T-helper 2 cell treated with Interferon-gamma antibody and Interleukin-4, amounts not matched to agents 100 ng/mL and 5 ng/mL, for 36 hours (primary cell): Measurements from ENCODE around the gene TP73. TPM values are rescaled to one million over a fixed set of nuclear protein-coding genes. Genes with fewer than 3 reads are reported as not detected.

Source experiments
- intact Hi-C: fragments of 100-400 bp; cut with micrococcal nuclease; formaldehyde crosslinking; loops from one replicate; pipeline ENCODE4 v1.15.1; 2023
- total RNA-seq: library from RNA; stranded (reverse); gene quantifications from 2 replicates; pipeline ENCODE4 v1.2.3, GENCODE V29; 2022

TP73 gene
- total RNA-seq, 1 donor from 2014 or later = 2.6 TPM

DNA sequence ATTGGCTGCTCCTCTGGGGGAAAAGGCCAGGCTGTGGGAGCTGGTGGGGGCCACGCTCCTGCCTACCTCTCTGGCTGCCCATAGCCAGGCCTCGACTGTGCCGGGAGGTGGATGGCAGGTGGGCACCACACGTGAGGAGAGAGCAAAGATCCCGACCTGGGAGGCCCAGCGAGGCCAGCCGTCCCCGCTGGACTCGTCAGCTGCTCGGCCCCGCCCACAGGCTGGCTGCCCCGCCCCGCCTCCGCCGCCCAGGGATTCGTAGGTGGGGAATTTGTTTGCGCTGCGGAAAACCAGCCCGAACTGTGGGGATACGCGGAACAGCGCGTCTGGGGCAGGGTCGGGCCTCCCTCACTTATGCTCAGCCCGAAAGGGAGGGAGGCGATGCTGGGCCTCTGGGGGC, 31.7 kb downstream of the TP73 start:
- intact Hi-C loops = no loop called here

DNA sequence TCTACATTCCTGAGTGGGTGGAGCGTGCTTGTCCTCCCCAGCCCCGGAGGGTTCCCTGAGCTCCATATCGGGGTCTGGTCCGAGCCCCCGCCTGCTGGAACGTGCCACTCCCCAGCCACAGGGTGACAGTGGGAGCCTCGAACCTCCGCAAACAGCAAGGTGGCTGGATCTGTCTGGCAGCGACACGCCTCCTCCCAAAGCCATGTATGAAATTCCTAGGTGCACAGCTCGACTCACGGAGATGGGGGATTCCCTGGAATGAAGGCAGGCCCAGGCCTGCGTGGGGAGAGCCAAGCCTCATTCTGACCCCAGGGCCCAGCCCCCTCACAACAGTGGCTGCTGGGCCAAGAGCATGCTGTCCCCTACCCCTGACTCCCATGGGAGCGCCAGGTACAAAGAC, 32.9 kb downstream of the TP73 start:
- intact Hi-C loops = no loop called here

DNA sequence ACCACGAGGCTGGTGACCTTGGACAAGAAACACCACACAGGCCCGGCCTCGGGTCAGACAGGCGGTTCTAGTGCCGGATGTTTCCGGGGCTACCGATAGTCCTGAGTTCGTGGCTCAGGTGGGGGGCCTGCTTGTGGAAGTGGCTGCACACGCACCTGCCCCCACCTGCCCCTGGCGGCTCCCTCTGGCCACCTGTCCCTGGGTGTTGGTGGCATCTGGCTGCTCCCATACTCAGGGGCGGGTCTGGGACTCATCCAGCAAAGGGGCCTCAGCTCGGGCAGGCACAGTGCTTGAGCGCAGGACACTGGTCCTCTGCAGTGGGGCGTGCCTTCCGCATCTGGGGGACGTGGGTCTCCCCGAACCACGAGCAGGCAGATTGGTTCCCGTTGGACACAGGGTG, 33.6 kb downstream of the TP73 start:
- intact Hi-C loops = no loop called here

DNA sequence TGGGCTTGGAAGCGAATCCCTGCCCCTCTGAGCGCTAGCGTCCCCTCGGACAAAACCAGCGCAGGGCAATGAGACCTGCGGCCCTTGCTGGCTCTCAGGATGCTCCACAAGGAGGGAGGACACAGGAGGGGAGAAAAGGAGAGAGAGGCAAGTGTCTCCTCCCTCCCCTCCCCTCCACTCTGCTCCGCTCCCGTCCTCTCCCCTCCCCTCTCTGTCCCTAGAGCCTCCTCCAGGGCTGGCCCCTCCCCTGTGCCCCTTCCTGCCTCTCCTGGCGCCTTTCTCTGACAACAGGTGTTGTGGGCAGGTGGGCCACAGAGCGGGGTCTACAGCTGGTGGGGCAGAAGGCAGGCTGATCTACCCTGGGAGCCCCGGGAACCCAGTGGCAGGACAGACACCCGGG, 35.2 kb downstream of the TP73 start:
- intact Hi-C loops = no loop called here

DNA sequence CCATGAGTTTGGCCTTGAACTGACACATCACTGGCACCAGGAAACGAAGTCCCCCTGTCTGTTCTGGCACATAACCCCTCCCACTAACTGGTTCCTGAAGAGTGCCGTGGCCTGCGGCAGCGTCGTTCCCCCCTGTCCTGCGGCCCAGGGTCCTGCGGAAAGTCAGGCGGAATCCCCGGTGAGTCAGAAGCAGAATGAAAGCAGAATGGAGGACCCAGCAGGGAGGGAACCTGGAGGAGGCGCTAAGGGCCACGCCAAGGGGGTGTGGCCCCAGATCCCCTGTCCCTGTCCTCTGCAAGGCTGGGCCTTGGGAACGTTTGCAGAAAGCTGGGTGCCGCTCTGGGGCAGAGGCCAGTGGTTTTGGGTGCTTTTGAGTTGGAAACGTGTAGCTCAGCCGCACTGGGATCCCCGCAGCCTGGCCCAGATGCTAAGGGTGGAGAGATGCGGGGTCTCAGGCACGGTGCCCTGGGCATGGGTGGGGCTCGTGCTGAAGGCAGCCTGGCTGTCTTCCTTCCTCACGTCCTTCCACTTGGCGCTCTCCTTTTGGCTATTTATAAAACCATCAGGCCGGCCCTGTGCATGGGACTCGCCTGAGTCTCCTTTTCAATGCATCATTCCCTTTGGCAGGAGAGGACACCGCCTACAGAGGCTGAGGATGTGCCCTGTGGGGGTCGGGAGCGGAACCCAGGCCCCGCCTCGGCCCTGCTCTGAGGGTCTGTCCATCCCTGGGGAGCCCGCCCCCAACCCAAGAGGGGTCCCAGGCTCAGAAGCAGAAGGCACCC, 36.2 kb downstream of the TP73 start:
- intact Hi-C loops = no loop called here

DNA sequence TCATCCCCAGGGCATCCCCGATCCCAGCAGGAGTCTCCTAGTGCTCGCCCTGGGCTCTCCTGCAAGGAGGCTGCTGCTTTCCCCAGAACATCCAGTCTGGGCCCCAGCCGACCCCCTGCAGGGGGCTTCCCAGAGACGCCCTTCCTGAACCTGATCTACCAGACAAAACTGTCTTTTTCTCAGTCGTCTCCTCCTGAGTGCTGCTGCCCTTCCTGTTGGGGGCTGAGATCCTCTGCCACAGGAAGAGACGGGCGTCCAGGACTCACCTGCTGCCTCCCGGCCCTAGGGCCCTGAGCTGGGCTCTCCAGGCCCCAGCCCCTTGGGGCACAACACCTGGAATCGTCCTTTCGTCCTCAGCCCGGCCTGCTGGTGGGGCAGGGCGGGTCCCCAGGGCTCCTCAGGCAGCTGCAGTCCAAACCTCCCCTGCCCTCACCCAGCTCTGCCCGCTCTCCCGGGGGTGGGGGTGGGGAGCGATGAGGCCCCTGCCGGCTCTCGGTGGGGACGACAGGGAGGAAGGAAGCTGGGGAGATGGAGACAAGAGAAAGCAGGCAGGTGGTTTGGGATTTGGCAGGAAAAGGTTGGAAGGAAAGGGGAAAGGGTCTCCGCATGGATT, 36.9 kb downstream of the TP73 start:
- intact Hi-C loops = no loop called here

DNA sequence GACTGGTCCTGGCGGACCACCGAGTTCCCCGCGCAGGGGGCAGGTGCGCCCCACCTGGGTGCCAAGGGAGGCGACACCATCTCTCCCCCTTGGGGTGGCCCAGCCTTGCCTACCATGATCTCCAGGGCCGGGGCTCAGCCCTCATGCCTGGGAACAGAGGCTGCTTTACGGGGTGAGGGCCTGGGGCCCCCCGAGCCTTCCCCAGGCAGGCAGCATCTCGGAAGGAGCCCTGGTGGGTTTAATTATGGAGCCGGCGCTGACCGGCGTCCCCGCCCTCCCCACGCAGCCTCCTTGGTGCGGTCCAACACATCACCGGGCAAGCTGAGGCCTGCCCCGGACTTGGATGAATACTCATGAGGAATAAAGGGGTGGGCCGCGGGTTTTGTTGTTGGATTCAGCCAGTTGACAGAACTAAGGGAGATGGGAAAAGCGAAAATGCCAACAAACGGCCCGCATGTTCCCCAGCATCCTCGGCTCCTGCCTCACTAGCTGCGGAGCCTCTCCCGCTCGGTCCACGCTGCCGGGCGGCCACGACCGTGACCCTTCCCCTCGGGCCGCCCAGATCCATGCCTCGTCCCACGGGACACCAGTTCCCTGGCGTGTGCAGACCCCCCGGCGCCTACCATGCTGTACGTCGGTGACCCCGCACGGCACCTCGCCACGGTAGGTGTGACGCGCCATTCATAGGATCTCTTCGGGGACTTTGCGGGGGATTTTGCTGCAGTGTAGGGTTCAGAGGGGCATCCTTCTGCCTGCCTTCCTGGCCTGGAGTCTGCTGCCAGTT, 38.2 kb downstream of the TP73 start:
- intact Hi-C loops = no loop called here

DNA sequence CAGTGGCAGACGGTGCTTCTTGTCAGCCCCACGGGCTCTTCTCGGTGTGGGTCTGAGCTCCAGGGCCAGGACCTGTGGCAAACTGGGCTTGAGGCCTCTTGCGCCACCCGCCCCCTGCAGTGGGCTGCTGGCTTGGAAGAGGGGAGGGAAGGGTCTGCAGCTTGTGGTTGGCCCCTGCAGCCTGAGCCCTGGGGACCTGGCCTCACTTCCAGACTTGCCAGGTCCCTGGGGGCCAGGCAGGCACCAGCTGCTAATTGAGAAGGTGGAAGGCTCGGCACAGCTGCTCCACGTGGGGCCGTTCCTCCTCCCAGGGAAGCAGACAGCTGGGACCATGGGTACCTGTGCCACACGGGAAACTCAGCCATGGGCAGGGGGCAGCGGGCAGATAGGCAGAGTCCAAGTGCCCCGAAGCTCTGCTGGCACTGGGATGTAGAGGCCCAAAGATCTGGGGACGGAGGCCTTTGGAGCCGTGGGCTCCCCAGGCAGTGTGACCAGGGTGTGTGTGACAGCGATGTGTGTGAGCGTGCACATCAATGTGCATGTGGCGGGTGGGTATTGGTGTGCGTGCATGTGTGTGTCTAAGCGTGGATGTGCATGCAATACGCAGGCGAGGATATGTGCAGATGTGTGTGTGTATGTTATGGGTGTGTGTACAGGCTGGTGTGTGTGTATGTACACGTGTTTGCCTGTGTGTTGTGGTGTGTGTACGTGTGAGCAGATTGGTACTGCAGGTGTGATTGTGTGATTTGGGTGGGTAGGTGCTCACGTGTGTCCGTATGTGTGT, 39.3 kb downstream of the TP73 start:
- intact Hi-C loops = no loop called here

DNA sequence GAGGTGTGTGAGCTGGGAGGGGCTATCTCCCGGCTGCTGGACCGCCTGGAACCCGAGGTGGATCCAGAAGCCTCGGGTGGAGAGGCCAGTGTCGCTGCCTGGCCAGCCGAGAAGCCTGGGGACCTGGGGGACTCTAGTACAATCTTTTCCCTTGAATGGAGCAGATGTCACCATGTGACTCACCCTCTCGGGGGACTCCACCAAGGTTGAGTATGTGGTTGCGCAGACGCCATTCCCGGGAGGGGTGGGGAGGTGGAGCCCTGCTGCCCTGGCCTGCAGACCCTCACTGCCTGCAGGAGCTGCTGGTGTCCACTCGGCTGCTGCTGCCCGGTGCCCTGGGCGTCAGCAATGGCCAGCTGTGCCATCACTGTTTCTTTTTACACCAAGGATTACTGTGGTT, 40.3 kb downstream of the TP73 start:
- intact Hi-C loops = no loop called here

DNA sequence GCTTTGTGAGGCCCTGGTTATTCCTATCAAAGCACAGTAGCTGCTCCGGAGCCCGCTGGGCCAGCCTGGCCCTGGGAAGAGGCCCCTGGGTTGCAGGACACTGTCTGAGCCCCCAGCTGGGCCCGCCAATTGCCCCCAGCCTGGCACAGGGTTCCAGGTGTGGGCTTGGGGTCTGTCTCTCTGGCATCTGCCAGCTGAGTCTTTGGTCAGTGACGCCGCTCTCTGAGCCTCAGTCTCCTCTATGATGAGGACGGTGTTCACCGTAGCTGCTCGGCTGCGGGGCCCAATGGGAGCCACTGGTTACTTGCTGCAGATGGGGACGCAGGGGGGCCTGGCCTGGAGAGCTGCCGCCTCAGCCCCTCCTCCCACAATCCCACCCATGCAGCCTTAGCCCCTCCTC, 41.0 kb downstream of the TP73 start:
- intact Hi-C loops = no loop called here

DNA sequence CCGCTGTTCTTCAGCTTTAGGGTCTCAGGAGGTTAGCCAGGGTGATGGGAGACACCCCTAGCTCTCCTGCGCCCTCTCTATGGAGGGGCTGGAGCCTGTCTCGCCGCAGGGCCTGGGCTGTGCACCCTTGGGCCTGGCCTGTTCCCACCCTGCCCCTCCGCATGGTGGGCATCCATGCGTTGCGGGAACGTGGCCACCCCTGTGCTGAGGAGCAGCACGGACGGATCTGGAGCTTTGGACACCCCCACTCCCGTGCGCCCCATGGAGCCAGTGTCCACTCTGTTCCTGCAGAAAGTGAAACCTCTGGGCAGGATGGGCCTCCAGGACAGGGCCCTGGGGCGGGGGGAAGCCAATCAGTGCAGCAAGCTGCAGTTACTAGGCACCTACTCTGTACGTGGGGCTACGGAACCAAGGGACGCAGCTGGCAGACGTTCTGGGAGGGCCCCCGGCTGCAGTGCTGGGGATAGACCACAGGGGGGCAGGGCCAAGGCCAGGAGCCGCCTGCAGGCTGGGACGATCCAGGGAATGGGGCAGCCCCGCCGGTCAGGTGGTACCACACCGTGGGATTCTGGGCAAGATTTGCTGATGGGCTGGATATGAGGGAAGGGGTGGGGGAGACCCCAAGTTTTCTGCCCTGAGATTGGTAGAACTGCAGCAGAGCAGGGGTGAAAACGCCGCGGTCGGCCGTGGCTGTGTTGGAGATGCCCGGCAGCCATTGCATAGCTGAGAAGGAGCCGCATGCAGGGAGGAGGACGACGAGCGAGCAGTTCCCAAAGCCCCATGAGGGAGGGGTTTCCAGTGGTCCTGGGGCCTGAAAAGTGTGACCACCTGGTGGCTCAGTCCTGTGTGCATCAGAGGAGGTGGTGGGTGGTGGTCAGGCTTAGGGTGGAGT, 43.3 kb downstream of the TP73 start:
- intact Hi-C loops = no loop called here

DNA sequence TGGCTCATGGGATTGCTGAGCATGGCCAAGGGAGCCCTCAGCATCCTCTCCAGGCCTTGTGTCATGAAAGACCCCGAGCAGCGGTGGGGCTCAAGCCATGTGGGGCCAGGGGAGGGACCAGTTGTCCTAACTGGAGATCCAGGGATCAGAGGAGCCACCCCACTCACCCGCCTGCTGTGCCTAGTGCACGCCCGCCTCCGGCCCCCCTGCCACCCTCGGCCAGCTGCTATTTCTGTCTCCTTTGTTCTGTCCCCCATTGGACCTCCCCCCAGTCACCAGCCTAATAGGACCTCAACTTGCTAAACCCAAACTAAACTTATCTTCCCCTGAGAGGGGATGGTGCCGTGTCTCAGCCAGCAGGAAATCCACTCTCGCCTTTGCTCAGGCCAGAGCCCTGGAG, 44.4 kb downstream of the TP73 start:
- intact Hi-C loops = no loop called here

DNA sequence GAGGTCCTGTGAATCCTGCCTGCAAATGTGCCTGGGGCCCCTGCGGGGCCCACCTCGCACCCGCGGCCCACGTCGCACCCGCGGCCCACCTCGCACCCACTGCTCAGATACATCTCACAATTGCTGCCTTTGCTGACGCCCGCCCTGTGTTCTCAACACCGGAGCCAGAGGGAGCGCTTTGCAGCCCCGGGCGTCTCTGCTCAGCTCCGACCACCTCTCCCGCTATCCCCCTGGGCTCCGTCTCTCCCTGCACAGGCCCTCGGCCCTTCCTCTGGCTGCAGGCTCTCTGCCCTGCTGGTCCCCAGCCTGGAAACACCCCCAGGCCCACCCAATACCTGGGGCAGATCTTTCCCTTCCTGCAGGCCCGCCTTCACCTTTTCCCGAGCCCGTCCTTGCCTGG, 44.8 kb downstream of the TP73 start:
- intact Hi-C loops = no loop called here

DNA sequence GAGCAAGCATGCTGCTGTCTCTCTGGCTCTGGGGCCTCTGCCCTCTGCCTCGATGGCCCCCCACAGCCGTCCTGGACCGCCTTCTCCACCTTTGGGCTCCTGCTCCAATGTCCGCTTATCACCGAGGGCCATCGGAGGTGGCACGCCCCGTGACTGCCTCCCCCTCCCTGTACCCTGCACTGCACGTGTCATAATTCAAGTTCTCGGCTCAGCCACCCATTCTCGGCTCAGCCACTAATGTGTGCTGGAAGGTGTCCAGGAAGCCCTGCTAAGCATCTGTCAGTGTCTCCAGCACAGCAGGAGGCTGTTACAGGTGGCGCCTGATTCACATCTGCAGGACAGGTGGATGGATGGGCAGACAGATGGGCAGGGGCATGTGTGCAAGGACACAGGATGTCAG, 45.5 kb downstream of the TP73 start:
- intact Hi-C loops = no loop called here

DNA sequence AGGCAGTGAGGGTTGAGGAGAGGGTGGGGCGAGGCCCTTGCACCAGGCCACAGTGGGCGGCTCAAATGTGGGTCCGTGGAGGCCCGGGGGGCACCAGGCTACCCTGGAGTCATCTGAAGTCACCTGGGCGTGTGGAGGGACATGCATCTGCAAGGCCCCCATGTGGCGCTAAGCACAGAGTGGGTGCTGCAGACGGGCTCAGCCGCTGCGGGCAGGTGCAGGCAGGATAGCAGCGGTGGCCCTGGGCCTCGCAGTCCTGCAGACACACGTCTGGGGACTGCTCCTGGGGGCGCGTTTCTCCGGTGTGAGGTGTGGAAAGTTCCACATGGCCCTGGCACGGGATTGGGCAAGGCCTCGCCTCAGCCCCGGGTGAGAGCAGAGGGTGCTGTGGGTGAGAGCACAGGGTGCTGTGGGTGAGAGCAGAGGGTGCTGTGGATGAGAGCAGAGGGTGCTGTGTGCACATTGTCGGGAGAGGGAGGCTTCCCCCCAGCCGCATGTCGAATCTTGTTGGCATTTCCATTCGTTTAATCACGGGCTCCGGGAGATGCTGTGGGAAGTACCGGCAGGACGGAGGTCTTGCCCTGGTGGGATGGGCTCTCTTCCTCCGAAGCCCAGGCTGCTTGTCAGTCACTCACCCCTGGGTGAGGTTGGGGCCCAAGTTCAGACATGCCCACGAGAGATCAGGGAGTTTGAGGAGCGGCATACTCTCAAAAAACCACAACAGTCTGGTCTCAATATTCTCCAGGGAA, 46.5 kb downstream of the TP73 start:
- intact Hi-C loops = no loop called here

DNA sequence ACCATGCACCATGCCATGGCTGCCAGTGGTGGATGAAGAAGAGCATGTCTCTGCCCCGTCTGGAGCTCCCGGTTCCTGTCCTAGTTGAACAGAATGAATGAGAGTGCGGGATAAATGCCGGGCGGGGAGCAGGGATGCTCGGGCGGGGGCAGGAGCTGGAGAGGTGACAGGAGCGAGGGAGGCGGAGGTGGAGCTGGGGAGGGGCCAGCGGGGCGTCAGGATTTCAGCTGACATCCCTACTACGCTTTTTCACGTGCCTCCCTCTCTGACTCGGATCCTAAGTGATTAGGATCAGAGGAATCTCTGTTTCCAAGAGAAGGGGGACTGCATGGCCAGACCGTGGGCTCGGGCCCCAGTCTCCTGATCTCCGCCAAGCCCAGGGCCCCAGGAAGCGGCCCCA, 47.3 kb downstream of the TP73 start:
- intact Hi-C loops = no loop called here

DNA sequence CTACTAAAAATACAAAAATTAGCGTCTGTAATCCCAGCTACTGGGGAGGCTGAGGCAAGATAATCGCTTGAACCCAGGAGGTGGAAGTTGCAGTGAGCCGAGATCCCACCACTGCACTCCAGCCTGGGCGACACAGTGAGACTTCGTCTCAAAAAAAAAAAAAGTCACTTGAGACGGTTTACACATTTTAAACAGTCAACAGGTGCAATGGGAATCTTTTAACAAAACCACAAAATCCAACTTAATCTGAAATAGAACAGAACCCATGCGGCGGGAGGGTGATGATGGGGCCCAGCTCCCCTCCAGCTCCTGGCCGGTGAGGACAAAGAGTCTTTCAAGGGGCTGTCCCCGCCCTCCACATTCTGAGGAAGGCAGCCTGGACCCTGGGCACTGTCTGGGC, 48.3 kb downstream of the TP73 start:
- intact Hi-C loops = no loop called here

DNA sequence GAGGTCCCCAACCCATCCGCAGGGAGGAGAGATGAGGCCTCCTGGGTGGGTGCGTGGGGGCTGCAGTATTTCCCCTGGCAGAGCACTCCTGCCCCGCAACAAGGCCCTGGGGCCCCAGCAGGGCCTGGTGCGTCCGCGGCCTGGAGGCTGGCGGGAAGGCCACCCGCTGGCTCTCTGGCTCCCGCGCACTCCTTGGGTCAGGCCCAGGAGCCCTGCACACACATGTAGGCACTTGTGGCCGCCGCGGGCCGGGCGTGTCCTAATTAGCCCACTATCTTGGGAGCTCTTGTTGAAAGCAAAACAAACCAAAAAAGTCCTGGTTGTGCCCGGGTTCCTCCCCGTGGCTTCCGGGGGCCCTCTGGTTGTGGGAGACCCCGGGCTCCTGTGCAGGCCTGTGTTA, 50.2 kb downstream of the TP73 start:
- intact Hi-C loops = no loop called here

DNA sequence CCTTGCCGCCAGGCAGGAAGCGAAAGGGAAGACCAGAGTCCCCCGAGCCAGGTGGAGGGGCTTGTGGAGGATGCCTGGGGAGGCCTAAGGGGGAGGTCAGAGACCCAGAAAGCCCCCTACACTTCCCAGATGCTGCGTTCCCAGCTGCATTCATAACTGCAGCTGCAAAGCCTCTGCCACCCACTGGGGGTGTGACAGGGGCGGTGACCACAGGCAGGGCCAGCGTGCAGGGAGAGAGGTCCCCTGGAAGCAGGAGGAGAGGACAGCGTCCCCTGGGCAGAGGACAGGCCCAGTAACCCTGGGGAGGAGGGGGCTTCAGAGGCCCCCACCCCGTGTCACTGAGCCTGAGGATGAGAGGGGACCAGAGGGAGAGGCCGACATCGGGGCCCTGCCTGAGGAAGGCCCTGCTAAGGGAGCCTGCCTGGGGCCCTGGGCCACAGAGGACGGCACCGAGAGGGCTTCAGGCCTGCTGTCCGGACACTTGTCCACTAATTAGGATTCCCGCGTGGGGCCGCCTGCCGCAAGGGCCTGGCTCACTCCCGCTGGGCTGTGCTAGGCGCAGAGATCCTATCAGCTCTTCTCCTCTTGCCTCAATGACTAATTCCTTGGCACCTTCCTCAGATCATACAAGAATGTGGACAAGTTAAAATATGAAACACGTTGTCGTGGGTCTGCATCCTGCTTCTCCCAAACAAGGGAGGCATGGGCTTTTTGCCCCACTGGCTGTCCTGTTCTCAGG, 50.8 kb downstream of the TP73 start:
- intact Hi-C loops = no loop called here
